CD4-positive, alpha-beta T cell (primary cell): Measurements from ENCODE around the gene ARFGEF3. TPM values are rescaled to one million over a fixed set of nuclear protein-coding genes. Genes with fewer than 3 reads are reported as not detected.

Experiments
- ATAC-seq: fragments of 200-7000 bp; cut with Tn5 transposase; one replicate; pipeline ENCODE4 v1.10.0; 2022; ENCODE audit warnings: mild to moderate bottlenecking; ENCODE audit not compliant: poor library complexity
- CTCF ChIA-PET: fragments of 350-600 bp; sonication (Branson Sonifier 250); formaldehyde crosslinking; loops from one replicate; lab custom pipeline; 2021; ENCODE audit warnings: antibody characterized with exemption, inconsistent platforms; lab: Charles Lee
- POLR2A ChIA-PET: fragments of 350-600 bp; sonication (Branson Sonifier 250); formaldehyde crosslinking; loops from one replicate; lab custom pipeline; 2021; ENCODE audit warnings: antibody characterized with exemption, inconsistent platforms; lab: Charles Lee
- DNase-seq, 14 experiments: peaks; one replicate each; pipeline ENCODE4 v3.0.0-alpha.2; 2013 to 2020; ENCODE audit warnings: mixed read lengths in 2 of 14
- H3K27ac ChIP-seq, 2 donors: one replicate each; pipeline versions ENCODE4 v1.5.1 to v1.7.0; 2013; ENCODE audit warnings: low read length in 2 of 2, low read depth in 1 of 2, mild to moderate bottlenecking in 1 of 2
- H3K27me3 ChIP-seq, 2 experiments: 1 replicate in 1 of 2; 2 replicates in 1 of 2; pipeline versions ENCODE4 v1.6.1 to v1.7.0; 2013; ENCODE audit warnings: low read length in 2 of 2, control low read depth in 1 of 2, mild to moderate bottlenecking in 1 of 2, moderate library complexity in 1 of 2; ENCODE audit not compliant: insufficient read depth in 2 of 2, control insufficient read depth in 1 of 2
- H3K36me3 ChIP-seq: one replicate; pipeline ENCODE4 v1.6.1; 2013; ENCODE audit warnings: low read length, control low read depth; ENCODE audit not compliant: insufficient read depth
- H3K4me1 ChIP-seq: one replicate; pipeline ENCODE4 v1.6.1; 2013; ENCODE audit warnings: low read length, control low read depth; ENCODE audit not compliant: insufficient read depth
- H3K4me3 ChIP-seq: one replicate; pipeline ENCODE4 v1.5.1; 2013; ENCODE audit warnings: mild to moderate bottlenecking, low read length, moderate library complexity
- H3K9me3 ChIP-seq, 2 experiments: 1 replicate in 1 of 2; 2 replicates in 1 of 2; pipeline versions ENCODE4 v1.6.1 to v1.7.0; 2013; ENCODE audit warnings: low read length in 2 of 2, mild to moderate bottlenecking in 2 of 2, control low read depth in 1 of 2, moderate library complexity in 1 of 2; ENCODE audit not compliant: control insufficient read depth in 1 of 2, insufficient read depth in 1 of 2
- H3K27ac Mint-ChIP-seq: one replicate; pipeline ENCODE4 v1.8.0; 2020; ENCODE audit warnings: mixed read lengths
- H3K27me3 Mint-ChIP-seq: one replicate; pipeline ENCODE4 v1.8.0; 2021; ENCODE audit warnings: mixed read lengths
- H3K36me3 Mint-ChIP-seq: one replicate; pipeline ENCODE4 v1.8.0; 2021; ENCODE audit warnings: low read depth, mixed read lengths
- H3K4me1 Mint-ChIP-seq: one replicate; pipeline ENCODE4 v1.8.0; 2021; ENCODE audit warnings: low read depth, mixed read lengths
- H3K4me3 Mint-ChIP-seq: one replicate; pipeline ENCODE4 v1.8.0; 2020; ENCODE audit warnings: mild to moderate bottlenecking, mixed read lengths
- H3K9me3 Mint-ChIP-seq: one replicate; pipeline ENCODE4 v1.8.0; 2020; ENCODE audit warnings: mixed read lengths
- CTCF ChIP-seq: fragments of 200-600 bp; IDR thresholded peaks from one replicate; pipeline ENCODE4 v1.8.0; 2022; ENCODE audit warnings: antibody characterized with exemption, mild to moderate bottlenecking
- intact Hi-C, 2 experiments: fragments of 100-400 bp; cut with DNase I in 1 of 2; cut with micrococcal nuclease in 1 of 2; formaldehyde crosslinking; loops; one replicate each; pipeline versions ENCODE4 v1.15.1 to v1.9.0; 2023 to 2025; cut with DNase I, micrococcal nuclease
- total RNA-seq, 174 experiments: library from RNA in 2 of 174; stranded (reverse) in 2 of 174; gene quantifications; one replicate each; pipeline ENCODE4 v1.2.3 and lab custom pipeline; 2021 to 2026

Gene ARFGEF3
- total RNA-seq, 2 experiments from 2014 or later: not detected

- DNase-seq (no peak), ATAC-seq (no peak)
- no peak overlapping the region for H3K27ac ChIP-seq
- H3K36me3 Mint-ChIP-seq: peaks cover 4% of the 10 kb centered on the region
- peaks cover 53% of the 10 kb centered on the region for H3K27me3 Mint-ChIP-seq
- no peaks in the 10 kb centered on the region for H3K4me1 Mint-ChIP-seq
- peaks cover 0 to 8% of the 10 kb centered on the region in 2 experiments for H3K9me3 ChIP-seq
- ChIA-PET POLR2A (no interaction called here), CTCF (no interaction called here)
- H3K9me3 Mint-ChIP-seq: peaks cover 4% of the 10 kb centered on the region
- H3K4me1 ChIP-seq: no peaks in the 10 kb centered on the region
- H3K4me3 ChIP-seq: no peak overlapping the region
- intact Hi-C loops: no loop called here
- no peak overlapping the region for H3K4me3 Mint-ChIP-seq
- peaks cover 0 to 15% of the 10 kb centered on the region in 2 experiments for H3K27me3 ChIP-seq
- TF ChIP-seq CTCF: no peak
- H3K27ac Mint-ChIP-seq: no peak overlapping the region
- H3K36me3 ChIP-seq: no peaks in the 10 kb centered on the region
Measured at GRCh38 chr6:138182939-138183789, 21.4 kb downstream of the ARFGEF3 start.

- Mint-ChIP-seq H3K27ac (no peak overlapping the region), H3K9me3 (no peaks in the 10 kb centered on the region), H3K4me3 (no peak overlapping the region), H3K36me3 (no peaks in the 10 kb centered on the region), H3K4me1 (no peaks in the 10 kb centered on the region), H3K27me3 (peaks cover 59% of the 10 kb centered on the region)
- ChIA-PET CTCF (no interaction called here), POLR2A (no interaction called here)
- H3K4me3 ChIP-seq: no peak overlapping the region
- H3K9me3 ChIP-seq: peaks cover 0 to 2% of the 10 kb centered on the region in 2 experiments
- H3K27ac ChIP-seq: no peak overlapping the region
- intact Hi-C loops: no loop called here
- DNase-seq (no peak), ATAC-seq (no peak)
- no peak for TF ChIP-seq CTCF
- no peaks in the 10 kb centered on the region for H3K4me1 ChIP-seq
- peaks cover 0 to 15% of the 10 kb centered on the region in 2 experiments for H3K27me3 ChIP-seq
- H3K36me3 ChIP-seq: no peaks in the 10 kb centered on the region
Measured at GRCh38 chr6:138183790-138184134, 22.0 kb downstream of the ARFGEF3 start.

GRCh38 chr6:138184230-138184629 is 22.5 kb downstream of the ARFGEF3 start:
- no peak overlapping the region for H3K27ac ChIP-seq
- H3K4me1 Mint-ChIP-seq: no peaks in the 10 kb centered on the region
- TF ChIP-seq CTCF: no peak
- H3K36me3 Mint-ChIP-seq: no peaks in the 10 kb centered on the region
- no peak for ATAC-seq
- ChIA-PET POLR2A (no interaction called here), CTCF (no interaction called here)
- no peak overlapping the region for H3K27ac Mint-ChIP-seq
- no peaks in the 10 kb centered on the region for H3K9me3 ChIP-seq
- H3K27me3 ChIP-seq: peaks cover 0 to 15% of the 10 kb centered on the region in 2 experiments
- H3K4me3 Mint-ChIP-seq: no peak overlapping the region
- H3K4me1 ChIP-seq: no peaks in the 10 kb centered on the region
- H3K27me3 Mint-ChIP-seq: peaks cover 64% of the 10 kb centered on the region
- no peak for DNase-seq
- H3K9me3 Mint-ChIP-seq: no peaks in the 10 kb centered on the region
- intact Hi-C loops: no loop called here
- no peaks in the 10 kb centered on the region for H3K36me3 ChIP-seq
- no peak overlapping the region for H3K4me3 ChIP-seq
